GM19438 (cell line): ENCODE results near the gene CTSL.

ENCODE experiments used
- ATAC-seq: cut with Tn5 transposase; IDR thresholded peaks from one replicate; pipeline ENCODE4 v1.9.1; 2021; ENCODE audit warnings: low read depth; ENCODE audit not compliant: unreplicated experiment

CTSL gene

DNA sequence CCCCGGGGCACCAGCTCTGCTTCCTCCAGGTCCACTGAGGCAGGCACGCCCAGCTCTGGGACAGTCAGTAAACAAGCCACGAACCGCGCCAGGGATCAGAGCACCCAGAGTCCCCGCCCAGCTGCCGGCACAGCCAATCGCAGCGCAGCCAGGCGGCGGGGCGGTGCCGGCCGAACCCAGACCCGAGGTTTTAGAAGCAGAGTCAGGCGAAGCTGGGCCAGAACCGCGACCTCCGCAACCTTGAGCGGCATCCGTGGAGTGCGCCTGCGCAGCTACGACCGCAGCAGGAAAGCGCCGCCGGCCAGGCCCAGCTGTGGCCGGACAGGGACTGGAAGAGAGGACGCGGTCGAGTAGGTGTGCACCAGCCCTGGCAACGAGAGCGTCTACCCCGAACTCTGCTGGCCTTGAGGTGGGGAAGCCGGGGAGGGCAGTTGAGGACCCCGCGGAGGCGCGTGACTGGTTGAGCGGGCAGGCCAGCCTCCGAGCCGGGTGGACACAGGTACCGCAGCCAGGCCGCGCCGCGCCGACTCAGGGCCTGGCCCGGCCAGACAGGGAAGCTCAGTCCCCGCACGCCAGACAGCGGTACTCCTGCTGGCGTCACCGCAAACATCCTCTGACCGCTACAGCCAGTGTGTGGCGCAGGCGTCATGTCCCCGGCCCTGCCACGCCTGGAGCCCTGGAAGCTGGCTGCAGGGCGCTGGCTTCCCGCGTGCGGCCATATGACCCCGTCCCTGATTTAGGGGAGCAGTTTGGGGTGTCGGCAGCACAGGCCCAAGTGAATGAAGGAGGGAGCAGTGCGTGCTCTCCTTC lies at the start of gene CTSL:
Gene CTSL, plus strand, starts transcription at position 220 of the 810 bp plus-strand sequence. CDS start 1,485 bp downstream, outside the sequence.
- ATAC-seq, result no peak

DNA sequence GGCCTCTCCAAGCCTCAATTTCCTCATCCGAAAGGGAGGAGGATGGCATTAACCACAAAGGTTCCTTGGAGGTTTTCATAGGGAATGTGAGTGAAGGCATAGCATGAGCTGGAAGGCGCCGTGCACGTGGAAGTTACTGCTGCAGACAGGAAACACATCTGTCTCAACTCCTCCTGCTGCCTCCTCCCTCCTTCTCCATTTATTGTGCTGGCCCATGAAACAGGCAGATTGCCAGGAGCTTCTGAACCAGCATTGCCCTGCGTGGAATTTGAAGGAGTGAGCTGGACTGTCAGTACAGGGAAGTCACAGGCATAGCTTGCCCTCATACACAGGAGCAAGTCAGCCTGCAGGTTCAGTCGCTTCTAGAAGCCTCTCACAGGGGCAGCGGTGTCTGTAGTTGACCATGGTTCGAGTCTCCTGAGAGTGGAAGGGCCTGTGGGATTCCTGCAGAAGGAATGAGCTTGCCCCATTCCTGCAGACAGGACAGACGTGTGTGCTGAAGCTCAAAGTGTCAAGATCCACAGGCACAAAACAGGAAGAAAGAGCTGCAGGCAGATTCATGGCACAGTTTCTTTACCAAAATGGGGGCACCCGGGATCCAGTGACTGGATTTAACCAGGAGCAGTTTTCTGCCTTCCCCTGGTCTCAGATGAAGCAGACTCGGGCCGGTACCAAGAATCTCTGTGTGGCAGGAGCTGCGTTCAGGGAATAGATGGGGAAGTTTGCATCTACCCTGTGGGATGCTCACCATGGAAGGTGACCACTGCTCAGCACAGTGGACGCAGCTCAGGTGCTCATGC lies 48.7 kb upstream of the CTSL start:
- no peak for ATAC-seq

DNA sequence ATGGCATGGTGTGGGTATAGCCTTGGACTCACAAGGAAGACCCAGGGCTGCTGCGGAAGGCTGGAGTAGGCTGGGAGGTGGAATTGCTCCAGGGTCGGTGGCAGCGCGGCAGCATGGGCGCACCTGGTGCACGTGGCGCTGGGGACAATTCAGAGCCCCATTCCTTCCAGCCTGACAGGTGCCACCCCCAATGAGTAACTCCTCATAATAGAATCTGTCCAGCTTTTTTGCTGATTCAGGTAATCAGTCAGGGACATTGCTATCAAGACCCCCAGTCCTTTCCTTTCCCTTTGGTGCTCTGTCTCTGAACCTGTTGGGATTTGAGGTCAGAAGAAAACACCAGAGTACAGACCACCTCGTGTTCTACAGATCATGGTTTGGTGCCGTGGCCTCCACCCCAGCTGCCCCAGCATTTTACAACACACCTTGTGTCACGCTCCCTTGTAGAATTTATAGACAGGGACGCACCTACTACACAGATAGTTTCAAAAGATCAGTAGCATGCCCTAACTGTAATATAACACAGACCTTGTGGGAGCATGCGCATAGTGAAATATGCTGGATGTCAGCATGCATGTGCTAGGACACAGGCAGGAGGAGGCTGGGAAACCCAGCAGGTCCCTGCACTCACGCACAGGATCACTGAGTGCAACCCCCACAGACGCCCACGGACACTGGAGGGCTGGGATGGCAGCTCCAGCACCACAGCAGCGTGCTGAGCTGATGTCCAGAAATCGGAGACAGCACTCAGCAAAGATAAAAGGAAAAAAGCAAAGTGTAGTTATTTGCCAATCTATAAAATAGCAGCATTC lies 47.9 kb upstream of the CTSL start:
- no peak for ATAC-seq

DNA sequence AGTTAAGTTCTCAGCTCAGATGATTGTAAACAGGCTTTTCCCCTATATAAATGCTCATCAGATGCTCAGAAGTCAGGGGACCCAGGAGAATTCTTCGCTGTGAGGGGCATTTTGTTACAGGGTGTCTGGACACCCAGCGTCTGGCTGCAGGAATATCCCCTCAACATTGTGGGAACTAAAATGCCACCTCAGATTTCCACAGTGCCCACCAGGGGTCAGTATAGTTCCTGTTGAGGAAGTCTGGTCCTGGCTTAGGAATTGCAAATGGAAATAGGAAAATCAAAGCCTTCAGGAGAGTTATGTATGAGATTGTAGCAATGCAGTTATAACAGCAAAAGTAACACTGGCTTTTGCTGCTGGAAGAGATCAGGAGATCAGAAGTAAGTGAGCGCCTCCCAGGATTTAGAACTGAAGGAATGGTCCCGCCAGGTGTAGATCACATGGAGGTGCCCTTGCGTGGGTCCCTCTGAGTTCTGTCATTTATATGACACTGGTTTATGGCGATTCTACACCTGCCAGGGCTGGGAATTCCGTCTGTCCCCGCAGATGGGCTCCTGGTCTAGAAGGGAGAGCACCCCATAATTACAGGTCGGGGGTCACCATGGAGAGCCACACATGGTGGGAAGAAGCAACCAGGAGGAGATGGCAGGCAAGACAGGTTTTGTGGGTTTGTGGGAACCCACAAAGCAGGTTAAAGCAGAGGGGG lies 47.1 kb upstream of the CTSL start:
- ATAC-seq, result no peak

DNA sequence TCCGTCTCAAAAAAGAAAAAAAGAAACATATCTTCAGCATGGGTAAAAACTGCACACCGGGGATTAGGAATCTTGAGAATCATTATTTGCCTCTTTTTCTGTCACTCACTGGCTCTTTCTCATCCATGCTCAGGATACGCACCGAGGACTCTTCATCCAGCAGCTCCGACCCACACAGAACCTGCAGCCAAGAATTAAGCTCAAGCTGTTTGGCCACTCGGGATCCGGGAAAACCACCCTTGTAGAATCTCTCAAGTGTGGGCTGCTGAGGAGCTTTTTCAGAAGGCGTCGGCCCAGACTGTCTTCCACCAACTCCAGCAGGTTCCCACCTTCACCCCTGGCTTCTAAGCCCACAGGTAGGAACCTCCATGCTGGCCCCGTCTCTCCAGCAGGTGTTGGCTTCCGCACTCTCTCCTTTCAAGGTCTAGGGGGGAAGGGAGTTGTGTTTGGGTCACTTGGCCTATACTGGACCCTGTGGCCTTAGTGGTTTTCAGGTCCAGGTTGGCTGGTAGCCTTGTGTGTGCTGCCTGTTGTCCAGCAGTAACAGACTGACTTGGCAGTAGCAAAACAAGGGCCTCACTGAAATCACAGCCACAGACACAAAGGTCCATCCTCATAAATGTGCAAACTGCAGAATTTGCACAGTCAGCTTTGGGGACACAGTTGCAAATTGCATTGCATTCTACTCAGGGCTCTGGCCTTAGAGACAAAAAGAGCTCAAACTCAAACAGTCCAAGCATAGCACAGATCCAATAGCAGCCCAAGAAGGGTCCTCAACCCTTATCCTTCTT lies 44.5 kb upstream of the CTSL start:
- no peak for ATAC-seq

DNA sequence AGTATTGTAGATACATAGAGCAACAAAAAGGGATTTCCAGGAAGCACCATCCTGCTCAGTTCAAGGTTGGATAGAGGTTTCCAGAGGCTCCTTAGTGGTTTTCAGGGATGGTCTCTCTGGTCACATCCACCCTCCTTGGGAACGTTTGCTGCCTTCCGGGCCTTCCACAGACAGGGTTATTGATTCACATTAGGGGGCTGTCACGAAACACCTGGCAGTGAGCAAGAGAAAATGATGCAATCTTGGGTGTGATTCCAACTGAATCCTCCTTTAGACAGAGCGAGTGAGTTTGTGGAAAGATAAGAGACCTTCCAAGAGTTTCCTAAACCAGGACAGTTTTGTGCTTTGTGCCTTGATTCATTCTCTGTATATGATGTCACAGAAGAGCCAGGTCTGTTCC lies 43.8 kb upstream of the CTSL start:
- ATAC-seq, result no peak

DNA sequence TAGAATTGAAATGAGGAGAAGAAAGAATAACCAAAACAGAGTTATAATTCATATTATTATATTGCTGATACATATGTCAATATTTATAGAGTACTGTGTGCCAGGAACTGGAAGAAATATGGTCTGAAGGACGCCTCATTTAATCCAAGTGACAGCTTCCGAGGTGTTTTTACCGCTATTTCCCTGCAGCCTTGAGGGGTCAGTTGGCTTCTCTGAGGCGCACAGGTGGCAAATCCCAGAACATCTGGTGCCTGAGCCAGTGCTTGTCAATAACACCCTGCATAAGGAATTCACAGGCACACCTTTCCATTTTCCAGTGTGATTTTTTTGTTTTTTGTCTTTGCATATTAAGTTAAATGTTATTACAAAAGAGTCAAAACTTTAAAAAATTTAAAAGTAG lies 43.3 kb upstream of the CTSL start:
- ATAC-seq, result no peak

DNA sequence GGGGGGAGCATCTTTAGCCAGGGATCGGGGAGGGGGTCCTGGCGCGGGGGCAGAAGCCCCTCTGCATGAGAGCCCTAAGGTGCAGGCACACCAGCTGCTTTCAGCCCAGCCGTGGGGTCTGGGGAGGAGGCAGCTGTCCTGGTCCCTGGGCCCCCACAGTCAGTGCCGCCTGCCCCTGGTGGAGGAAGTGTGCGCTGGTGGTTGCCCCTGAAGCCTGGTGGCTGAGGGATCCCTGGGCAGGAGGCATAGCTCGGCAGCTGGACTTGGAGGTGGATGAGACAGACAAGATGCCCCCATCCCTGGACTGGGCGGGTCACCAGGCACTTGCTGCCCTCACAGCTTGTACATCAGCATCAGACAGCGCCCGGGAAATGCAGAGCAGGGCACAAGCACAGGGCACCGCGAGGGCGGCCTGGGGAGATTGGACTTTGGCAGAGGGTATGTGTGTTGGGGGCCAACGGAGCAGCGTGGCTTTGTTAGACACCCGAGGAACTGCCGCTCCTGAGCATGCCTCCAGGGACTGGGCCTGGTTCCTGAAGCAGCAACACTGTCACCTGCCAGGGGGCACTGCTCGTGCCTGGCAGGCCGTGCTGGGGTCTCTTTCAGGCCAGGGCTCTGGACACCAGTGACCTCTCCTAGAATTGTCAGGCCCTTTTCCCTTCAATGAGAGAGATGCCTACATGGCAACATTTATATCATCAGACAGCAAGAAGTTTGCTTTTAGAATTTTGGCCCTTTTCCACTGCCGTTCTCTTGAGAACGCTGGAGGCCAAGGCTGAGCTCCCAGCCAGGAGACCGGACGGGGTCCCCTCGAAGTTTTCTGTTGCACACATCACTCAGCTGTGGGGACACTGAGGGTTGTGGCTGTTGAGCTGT lies 41.9 kb upstream of the CTSL start:
- no peak for ATAC-seq

DNA sequence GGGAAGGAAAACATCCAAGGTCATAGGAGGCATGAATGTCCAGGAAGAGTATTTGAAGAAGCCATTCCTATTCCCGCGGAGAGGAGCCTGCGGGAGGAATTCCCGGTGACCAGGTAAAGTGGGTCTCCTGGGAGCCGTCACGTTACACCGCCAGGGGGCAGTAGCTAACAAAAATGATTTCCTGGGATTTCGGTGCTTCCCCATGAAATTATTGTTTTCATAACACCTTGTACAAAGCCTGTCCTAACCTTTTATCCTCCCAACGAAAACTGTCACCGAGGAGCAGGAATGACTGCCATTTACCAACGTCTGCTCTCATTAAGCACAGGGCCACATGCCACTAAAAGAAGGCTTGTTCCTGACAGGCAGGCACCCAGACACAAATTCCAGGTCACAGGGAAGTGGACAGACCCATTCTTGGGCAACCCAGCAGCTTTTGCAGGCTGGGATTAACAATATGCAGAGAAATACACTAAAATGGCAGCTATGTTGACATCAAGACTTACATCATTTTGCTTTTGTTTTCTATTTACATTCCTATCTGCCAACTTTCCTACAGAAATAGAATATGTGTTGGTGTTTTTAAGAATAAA lies 41.2 kb upstream of the CTSL start:
- ATAC-seq, result no peak

DNA sequence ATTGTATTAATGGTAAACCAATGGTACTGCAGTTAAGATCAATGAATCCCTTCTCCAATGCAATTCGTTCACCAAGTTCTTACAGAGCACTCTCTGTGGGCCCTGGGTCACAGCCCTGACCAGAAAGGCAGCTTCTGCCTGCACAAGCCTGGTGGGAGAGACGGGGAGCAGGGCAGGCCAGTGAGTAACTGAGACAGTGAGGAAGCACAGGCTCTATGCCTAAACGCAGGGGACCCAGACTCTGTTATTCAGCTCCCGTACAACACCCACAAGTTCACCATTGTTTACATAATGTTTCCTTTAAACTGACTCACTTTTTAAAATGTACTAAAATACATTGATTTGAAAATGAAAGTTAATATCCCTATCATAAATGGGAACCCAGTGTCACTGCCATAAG lies 40.5 kb upstream of the CTSL start:
- no peak for ATAC-seq

DNA sequence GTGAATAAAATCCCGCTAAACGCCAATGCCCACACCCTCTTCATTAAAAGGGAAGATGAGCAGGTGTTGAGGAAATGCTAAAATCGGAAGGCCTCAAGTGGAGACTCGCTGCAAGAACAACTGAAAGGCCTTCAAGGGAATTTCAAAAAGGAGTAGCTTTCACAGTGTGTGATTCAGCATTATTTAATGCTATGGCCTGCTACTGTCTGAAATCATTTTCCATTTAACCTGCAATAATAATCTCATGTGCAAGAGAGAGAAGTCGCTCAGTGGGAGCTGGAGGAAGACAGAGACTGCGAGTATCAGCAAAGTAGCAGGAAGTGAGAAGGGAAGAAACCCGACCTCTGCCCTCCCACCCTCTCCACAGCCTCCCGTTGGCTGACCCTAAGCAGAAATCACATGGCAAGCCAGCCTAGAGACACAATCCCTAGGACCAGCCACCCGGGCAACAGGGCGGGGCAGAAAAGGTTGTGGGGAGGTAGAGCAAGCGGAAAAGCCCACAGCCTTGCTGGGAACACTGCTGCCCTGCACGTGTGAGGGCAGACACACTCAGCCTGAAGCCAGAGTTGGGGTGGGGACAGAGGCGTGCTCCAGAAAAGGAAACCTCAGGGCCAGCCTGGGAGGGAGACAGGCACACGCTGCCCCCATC lies 39.9 kb upstream of the CTSL start:
- no peak for ATAC-seq

DNA sequence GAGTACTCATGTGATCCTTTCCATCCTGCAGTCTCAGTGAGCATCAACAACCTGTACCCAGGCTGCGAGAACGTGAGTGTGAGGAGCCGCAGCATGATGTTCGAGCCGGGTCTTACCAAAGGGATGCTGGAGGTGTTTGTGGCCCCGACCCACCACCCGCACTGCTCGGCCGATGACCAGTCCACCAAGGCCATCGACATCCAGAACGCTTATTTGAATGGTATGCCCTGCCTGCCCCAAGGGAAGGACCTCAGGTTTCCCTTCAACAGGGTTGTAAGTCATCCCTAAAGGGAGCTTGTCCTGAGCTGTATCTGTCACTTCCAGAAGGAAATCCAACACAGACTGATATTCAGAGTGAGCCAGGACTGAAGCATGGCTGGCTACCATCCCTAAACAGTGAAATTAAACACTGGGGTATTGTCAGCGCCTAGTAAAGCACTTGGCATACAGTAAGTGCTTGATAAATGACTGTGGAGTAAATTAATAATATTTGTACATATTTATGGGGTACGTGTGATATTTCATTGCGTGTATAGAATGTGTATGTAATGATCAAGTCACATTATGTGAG lies 39.3 kb upstream of the CTSL start:
- ATAC-seq, result no peak

DNA sequence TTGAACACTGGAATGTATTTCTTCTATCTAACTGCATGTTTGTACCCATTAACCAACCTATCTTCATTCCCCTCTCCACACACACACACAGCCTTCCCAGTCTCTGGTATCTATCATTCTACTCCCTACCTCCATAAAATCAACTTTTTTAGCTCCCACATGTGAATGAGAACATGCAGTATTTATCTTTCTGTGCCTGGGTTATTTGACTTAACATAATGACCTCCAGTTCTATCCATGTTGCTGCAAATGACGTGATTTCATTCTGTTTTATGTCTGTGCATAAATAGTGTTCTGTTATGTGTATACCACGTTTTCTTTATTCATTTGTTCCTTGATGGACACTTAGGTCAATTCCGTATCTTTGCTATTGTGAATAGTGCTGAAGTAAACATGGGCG lies 38.7 kb upstream of the CTSL start:
- no peak for ATAC-seq

DNA sequence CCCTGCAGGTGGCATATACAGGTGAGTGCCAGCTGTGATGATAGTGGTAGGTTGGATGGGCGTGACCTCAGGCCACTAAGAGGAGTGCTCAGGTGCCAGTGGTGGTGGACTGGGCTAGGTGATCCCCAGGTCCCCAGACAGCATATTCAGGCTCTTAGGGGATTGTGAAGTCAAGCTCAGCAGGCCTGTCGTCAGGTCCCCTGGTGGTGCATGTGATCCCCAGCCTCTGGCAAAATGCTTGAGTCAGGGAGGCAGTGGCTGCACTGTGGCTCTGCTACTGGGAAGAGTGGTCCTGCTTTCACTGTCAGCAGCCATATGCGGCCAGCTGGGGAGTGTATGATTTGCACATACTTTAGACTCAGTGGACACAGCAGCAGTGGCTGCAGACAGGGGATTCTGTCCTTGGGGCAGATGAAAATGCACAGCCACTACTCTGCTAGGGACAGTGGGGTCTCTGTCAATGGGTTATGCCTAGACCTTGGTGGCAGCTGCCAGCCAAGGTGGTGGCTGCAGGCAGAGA lies 31.6 kb upstream of the CTSL start:
- ATAC-seq, result no peak

DNA sequence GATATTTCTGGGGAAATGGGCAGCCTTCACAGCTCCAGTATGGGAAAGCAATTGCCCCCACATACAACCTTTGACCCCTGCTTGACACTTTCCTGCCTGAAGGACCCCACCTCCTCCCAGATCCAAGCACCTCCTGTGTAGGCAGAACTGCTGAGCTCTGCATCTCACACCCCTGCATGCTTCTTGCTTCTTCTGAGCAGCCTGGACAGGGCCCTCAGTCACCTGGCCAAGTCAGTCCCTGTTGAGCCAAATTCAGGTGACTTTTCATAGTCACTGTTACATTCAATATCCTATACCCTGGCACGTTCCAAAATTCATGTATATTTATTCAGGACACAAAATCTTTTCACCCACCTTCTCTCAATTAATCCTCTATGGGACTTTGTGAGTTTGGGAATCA lies 30.4 kb upstream of the CTSL start:
- ATAC-seq, result no peak

DNA sequence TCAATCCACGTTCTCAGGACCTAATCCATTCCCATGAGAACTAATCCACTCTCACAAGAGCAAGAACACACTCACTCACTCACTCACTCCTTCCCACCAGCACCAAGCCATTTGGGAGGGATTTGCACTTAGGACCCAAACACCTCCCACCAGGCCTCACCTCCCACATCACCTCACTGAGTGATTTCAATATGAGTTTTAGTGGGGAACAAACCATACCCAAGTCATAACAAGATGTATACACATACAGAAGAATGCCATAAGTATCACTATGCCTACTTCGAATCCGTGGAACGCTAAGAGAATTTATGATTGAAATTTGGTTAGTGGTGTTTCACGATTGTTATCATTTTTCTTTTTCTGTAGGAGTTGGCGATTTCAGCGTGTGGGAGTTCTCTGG lies 29.3 kb upstream of the CTSL start:
- no peak for ATAC-seq

DNA sequence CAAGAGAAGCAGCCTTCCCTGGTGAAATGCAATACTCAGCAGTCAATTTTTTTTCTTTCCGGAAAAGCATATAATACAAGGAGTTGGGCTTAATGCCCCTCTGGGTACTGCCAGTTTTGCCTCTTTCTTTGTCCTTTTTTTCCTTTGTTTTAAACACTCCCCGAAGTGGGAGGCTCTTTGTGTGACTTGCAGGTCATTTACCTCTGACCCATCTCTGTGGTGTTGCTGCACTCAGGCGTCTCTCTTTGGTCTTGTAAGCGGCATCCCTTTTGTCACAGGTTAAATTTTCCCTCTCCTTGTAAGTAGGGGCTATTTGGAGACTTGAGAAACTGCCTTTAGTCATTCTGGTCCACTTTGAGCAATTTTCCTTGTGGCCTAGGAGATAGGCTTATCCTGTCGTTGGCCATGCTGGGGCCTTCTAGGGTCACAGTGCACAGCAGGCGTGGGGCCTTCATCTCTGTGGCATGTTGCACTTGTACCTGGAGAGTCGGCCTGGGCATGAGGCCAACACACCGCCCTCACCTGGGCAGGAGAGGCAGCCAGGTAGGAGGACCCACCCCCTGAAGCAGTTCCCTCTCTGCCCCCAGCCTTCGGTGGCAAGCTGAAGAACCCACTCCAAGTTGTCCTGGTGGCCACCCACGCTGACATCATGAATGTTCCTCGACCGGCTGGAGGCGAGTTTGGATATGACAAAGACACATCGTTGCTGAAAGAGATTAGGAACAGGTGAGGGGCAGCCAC lies 27.7 kb upstream of the CTSL start:
- no peak for ATAC-seq
